Omental fat pad (tissue), 4 donors: ENCODE results near the gene MYH6. TPM values are rescaled to one million over a fixed set of nuclear protein-coding genes. Genes with fewer than 3 reads are reported as not detected.
"Not testable (repeated sequence)": the region's sequence is repeated elsewhere in the genome, so short reads cannot be mapped to it uniquely, and the experiment has no call there.

Experiments
- ATAC-seq: fragments of 150-250 bp; one replicate; pipeline ENCODE4 v1.9.1; 2016; ENCODE audit warnings: mild to moderate bottlenecking, moderate library complexity; ENCODE audit not compliant: low FRiP score
- DNase-seq: peaks from one replicate; pipeline ENCODE4 v3.0.0-alpha.2; 2019; ENCODE audit warnings: low spot score
- CTCF ChIP-seq, 3 donors: fragments of 450-650 bp; IDR thresholded peaks; one replicate each; pipeline ENCODE4 v1.5.1; 2016 to 2017; ENCODE audit warnings: antibody characterized with exemption in 3 of 3, mild to moderate bottlenecking in 3 of 3, moderate library complexity in 2 of 3
- total RNA-seq, 4 donors: library from RNA; depleted of rRNA; stranded (reverse); fragments of >200 nt; gene quantifications; one replicate each; pipeline ENCODE4 v1.1.0, GENCODE V29; 2016

Gene MYH6
- total RNA-seq, 4 donors from 2014 or later: not detected

GRCh38 chr14:23388996-23389395 is 19.1 kb downstream of the MYH6 start:
- no peak for ATAC-seq
- TF ChIP-seq CTCF (IDR thresholded peaks at IDR 0.05): no peak
- no peak for DNase-seq

DNA sequence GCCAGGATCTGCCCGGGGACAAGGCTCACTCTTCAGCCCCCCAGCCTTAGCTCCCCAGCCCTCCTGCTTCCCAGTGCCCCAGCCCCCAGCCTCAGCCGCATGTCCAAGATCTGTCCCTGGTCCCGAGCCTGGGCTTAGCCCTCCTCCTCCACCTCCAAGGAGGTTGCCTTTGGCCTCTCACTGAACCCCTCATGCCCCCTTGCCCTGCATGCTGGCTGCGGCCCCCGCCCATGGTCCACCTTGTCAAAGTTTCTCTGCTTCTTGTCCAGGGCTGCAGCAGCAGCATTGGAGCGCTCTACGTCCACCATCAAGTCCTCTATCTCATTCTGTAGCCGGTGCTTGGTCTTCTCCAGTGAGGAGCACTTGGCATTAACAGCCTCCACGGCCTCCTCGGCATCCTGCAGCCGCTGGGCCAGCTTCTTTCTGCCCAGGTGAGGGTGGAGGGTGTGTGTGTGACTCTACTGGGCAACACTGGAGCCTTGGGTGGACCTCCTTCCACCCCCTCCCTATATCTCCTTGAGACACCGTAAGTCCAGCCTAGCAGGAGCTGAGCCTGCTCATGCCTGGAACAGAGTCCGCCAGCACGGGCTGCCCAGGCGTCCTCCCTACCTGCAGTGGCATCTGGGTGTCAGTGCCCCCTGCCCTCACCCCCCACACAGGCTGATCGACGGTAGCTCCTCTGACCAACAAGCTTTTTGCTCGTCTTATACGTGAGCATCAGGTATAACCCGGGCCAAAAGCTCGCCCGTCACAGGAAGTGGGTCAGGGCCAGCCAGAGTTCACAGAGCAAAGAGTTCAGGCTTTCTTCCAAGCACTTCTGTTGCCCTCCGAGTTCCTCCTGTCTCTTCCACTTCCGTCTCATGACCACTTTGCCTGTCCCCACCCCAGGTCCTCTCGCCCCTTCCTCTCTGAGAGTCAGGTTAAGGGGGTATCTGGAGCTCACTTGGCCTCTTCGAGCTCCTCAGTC is 19.9 kb downstream of the MYH6 start:
- no peak for ATAC-seq
- TF ChIP-seq CTCF (IDR thresholded peaks at IDR 0.05): no peak
- no peak for DNase-seq

- DNase-seq (no peak), ATAC-seq (no peak)
- no peak for TF ChIP-seq CTCF (IDR thresholded peaks at IDR 0.05)
These were observed 21.1 kb downstream of the MYH6 start for GRCh38 chr14:23386999-23387398.

- not testable (repeated sequence) for DNase-seq, ATAC-seq
These were observed 21.8 kb downstream of the MYH6 start for GRCh38 chr14:23386266-23386657.

- DNase-seq (no peak), ATAC-seq (no peak)
These were observed 22.3 kb downstream of the MYH6 start for GRCh38 chr14:23385642-23386265.

GRCh38 chr14:23385244-23385641 is 22.8 kb downstream of the MYH6 start:
- ATAC-seq (no peak), DNase-seq (no peak)
- TF ChIP-seq CTCF (IDR thresholded peaks at IDR 0.05): no peak

More at GRCh38 chr14:23385642-23386265, 22.3 kb downstream of the MYH6 start:
- no peak for TF ChIP-seq CTCF (IDR thresholded peaks at IDR 0.05)

- no peak for TF ChIP-seq CTCF (IDR thresholded peaks at IDR 0.05)
- DNase-seq (no peak), ATAC-seq (no peak)
These were observed 23.6 kb downstream of the MYH6 start for GRCh38 chr14:23384364-23385080.
